Uterus (tissue), 2 donors: ENCODE results near the gene TRIM65.

ENCODE experiments used
- POLR2A ChIP-seq, 2 donors: fragments of 450-650 bp; IDR thresholded peaks; one replicate each; pipeline ENCODE4 v1.6.1; 2016; ENCODE audit warnings: antibody characterized with exemption in 2 of 2, mild to moderate bottlenecking in 1 of 2, moderate library complexity in 1 of 2
- TF ChIP-seq, protein P1 (sequence below), 4 experiments: fragments of 200-600 bp in 2 of 4; fragments of 450-650 bp in 2 of 4; sonication (generic) in 2 of 4; IDR thresholded peaks; one replicate each; pipeline ENCODE4 v1.5.1; 2016 to 2019; ENCODE audit warnings: antibody characterized with exemption in 4 of 4, mild to moderate bottlenecking in 2 of 4, moderate library complexity in 1 of 4

- TF ChIP-seq, protein P1, sequence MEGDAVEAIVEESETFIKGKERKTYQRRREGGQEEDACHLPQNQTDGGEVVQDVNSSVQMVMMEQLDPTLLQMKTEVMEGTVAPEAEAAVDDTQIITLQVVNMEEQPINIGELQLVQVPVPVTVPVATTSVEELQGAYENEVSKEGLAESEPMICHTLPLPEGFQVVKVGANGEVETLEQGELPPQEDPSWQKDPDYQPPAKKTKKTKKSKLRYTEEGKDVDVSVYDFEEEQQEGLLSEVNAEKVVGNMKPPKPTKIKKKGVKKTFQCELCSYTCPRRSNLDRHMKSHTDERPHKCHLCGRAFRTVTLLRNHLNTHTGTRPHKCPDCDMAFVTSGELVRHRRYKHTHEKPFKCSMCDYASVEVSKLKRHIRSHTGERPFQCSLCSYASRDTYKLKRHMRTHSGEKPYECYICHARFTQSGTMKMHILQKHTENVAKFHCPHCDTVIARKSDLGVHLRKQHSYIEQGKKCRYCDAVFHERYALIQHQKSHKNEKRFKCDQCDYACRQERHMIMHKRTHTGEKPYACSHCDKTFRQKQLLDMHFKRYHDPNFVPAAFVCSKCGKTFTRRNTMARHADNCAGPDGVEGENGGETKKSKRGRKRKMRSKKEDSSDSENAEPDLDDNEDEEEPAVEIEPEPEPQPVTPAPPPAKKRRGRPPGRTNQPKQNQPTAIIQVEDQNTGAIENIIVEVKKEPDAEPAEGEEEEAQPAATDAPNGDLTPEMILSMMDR (IDR thresholded peaks at IDR 0.05): no peak
- TF ChIP-seq POLR2A (IDR thresholded peaks at IDR 0.05): no peak
Measured at GRCh38 chr17:75854101-75854748, 42.5 kb downstream of the TRIM65 start.
